GM21390 (cell line): ENCODE measurements around the gene CACNG1.

Source experiments
- ATAC-seq: cut with Tn5 transposase; IDR thresholded peaks from one replicate; pipeline ENCODE4 v1.9.1; 2021; ENCODE audit not compliant: unreplicated experiment

CACNG1 gene

GRCh38 chr17:67050471-67051154, 6.3 kb downstream of the CACNG1 start:
- no peak for ATAC-seq

- ATAC-seq: no peak
Observed at GRCh38 chr17:67051155-67051538, 6.8 kb downstream of the CACNG1 start.

- no peak for ATAC-seq
Observed at GRCh38 chr17:67051837-67052236, 7.5 kb downstream of the CACNG1 start.

- no peak for ATAC-seq
Observed at GRCh38 chr17:67052720-67053437, 8.5 kb downstream of the CACNG1 start.

GRCh38 chr17:67053438-67054000, 9.2 kb downstream of the CACNG1 start:
- no peak for ATAC-seq

- no peak for ATAC-seq
Observed at GRCh38 chr17:67054011-67054591, 9.7 kb downstream of the CACNG1 start.

- ATAC-seq: no peak
Observed at GRCh38 chr17:67054608-67055007, 10.3 kb downstream of the CACNG1 start.

- ATAC-seq: no peak
Observed at GRCh38 chr17:67055041-67055443, 10.7 kb downstream of the CACNG1 start.

- ATAC-seq: no peak
Observed at GRCh38 chr17:67055811-67056745, 11.7 kb downstream of the CACNG1 start.

GRCh38 chr17:67056746-67057490, 12.6 kb downstream of the CACNG1 start:
- no peak for ATAC-seq

- no peak for ATAC-seq
Observed at GRCh38 chr17:67058036-67058435, 13.7 kb downstream of the CACNG1 start.

- no peak for ATAC-seq
Observed at GRCh38 chr17:67059372-67059771, 15.0 kb downstream of the CACNG1 start.

GRCh38 chr17:67063141-67063540, 18.8 kb downstream of the CACNG1 start:
- ATAC-seq: no peak

GRCh38 chr17:67066717-67067116, 22.4 kb downstream of the CACNG1 start:
- no peak for ATAC-seq

GRCh38 chr17:67067571-67068482, 23.5 kb downstream of the CACNG1 start:
- no peak for ATAC-seq

GRCh38 chr17:67068999-67069398, 24.6 kb downstream of the CACNG1 start:
- no peak for ATAC-seq

- no peak for ATAC-seq
Observed at GRCh38 chr17:67069603-67070136, 25.3 kb downstream of the CACNG1 start.

- ATAC-seq: no peak
Observed at GRCh38 chr17:67071595-67071994, 27.2 kb downstream of the CACNG1 start.

- no peak for ATAC-seq
Observed at GRCh38 chr17:67072885-67073284, 28.5 kb downstream of the CACNG1 start.
